Activated naive CD8-positive, alpha-beta T cell treated with anti-CD3 and anti-CD28 coated beads, Interleukin-2, amount 50 U/mL, for 24 hours (primary cell): ENCODE data around the gene GMPR2.
A peak's percentile ranks its signal among the peaks of the same experiment; 100 is the strongest.

Source experiments
- ATAC-seq: fragments of 150-1000 bp; cut with Tn5 transposase; one replicate; pipeline ENCODE4 v1.10.0; 2021
- DNase-seq: peaks from one replicate; pipeline ENCODE4 v3.0.0; 2021
- H3K27ac Mint-ChIP-seq: one replicate; pipeline ENCODE4 v1.8.0; 2021; ENCODE audit warnings: mild to moderate bottlenecking, mixed read lengths
- H3K27me3 Mint-ChIP-seq: one replicate; pipeline ENCODE4 v1.8.0; 2021; ENCODE audit warnings: mixed read lengths
- H3K36me3 Mint-ChIP-seq: one replicate; pipeline ENCODE4 v1.8.0; 2021; ENCODE audit warnings: low read depth, mixed read lengths
- H3K4me1 Mint-ChIP-seq: one replicate; pipeline ENCODE4 v1.8.0; 2021; ENCODE audit warnings: mixed read lengths
- H3K4me3 Mint-ChIP-seq: one replicate; pipeline ENCODE4 v1.8.0; 2021; ENCODE audit warnings: mild to moderate bottlenecking, moderate library complexity, mixed read lengths
- H3K9me3 Mint-ChIP-seq: one replicate; pipeline ENCODE4 v1.8.0; 2021; ENCODE audit warnings: mixed read lengths

Gene GMPR2

DNA sequence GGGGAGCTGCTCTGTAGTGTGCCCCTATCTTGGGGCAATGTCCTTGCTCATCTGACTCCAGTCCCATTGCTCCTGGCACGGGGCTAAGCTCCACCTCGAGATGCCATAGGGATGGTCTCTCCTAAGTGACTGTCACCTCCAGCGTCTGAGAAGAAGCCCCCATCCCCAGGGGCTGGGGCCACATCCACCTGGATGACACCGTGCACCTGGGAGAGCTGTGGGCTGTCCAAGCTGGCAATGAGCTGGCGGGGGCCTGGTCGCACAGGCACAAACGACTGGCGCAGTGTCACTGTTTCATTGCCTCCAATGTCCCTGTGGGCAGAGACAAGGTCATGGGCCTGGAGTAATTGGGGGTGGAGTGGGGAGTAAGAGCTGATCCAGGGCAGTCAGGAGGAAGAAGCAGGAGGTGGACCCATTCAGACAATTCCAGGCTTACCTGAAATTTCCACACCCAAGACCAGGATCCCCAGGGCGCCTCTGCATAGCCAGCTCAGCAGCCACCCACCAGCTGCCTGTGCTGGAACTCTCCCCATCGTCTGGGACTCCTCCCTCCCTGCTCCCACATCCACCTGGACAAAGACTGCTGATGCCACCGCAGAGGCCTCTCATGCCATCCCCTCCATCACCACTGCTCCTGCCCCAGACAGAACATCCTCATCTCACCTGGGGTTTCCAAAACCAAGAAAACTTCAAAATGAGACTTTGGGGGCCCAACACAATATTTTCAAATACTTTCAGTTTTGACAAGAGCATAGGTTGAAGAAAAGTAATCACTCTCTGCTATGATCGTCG, 16.7 kb downstream of the GMPR2 start:
- Mint-ChIP-seq H3K27me3 (no peaks in the 10 kb centered on the region), H3K4me3 (no peak overlapping the region), H3K27ac (no peak overlapping the region), H3K4me1 (peaks cover 40% of the 10 kb centered on the region), H3K9me3 (no peaks in the 10 kb centered on the region), H3K36me3 (no peaks in the 10 kb centered on the region)
- DNase-seq (no peak), ATAC-seq (no peak)

- H3K27me3 Mint-ChIP-seq = no peaks in the 10 kb centered on the region
- H3K9me3 Mint-ChIP-seq = no peaks in the 10 kb centered on the region
- DNase-seq = no peak
- peak overlapping the region; percentile 9 for H3K27ac Mint-ChIP-seq
- no peak for ATAC-seq
- H3K36me3 Mint-ChIP-seq = no peaks in the 10 kb centered on the region
- peaks cover 37% of the 10 kb centered on the region for H3K4me1 Mint-ChIP-seq
- H3K4me3 Mint-ChIP-seq = no peak overlapping the region
Measured at GRCh38 chr14:24250354-24250753, 17.6 kb downstream of the GMPR2 start.

DNA sequence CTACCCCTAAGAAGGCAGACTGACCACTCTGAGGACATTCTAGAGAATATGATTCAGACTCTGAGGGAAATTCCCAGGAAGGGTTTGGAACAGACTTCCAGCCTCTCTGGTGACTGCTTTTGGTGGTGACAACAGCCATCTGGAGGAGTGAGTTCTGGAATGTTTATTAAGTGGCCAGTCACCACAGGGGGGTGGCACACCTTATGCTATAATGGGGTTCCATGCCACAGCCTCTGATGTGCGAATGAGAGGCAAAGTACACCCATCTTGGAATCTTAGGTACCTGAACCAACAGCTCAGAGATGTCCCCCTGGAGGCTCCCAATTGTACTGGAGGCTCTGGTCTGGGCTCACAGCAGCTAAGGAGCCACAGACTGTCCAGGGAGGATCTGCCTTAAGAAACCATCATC, 19.2 kb downstream of the GMPR2 start:
- no peaks in the 10 kb centered on the region for H3K9me3 Mint-ChIP-seq
- peaks cover 30% of the 10 kb centered on the region for H3K4me1 Mint-ChIP-seq
- DNase-seq = no peak

GRCh38 chr14:24252289-24253124, 19.8 kb downstream of the GMPR2 start:
- Mint-ChIP-seq H3K27me3 (no peaks in the 10 kb centered on the region), H3K9me3 (no peaks in the 10 kb centered on the region), H3K4me1 (peaks cover 24% of the 10 kb centered on the region), H3K27ac (no peak overlapping the region), H3K36me3 (no peaks in the 10 kb centered on the region), H3K4me3 (no peak overlapping the region)
- no peak for DNase-seq
- no peak for ATAC-seq

More for the DNA sequence above, 19.2 kb downstream of the GMPR2 start:
- Mint-ChIP-seq H3K4me3 (no peak overlapping the region), H3K27me3 (no peaks in the 10 kb centered on the region), H3K36me3 (no peaks in the 10 kb centered on the region), H3K27ac (no peak overlapping the region)
- ATAC-seq = no peak

- Mint-ChIP-seq H3K4me1 (peaks cover 13% of the 10 kb centered on the region), H3K27ac (no peak overlapping the region), H3K36me3 (no peaks in the 10 kb centered on the region), H3K27me3 (no peaks in the 10 kb centered on the region), H3K4me3 (no peak overlapping the region), H3K9me3 (no peaks in the 10 kb centered on the region)
- no peak for DNase-seq
- no peak for ATAC-seq
Measured at GRCh38 chr14:24253936-24254335, 21.2 kb downstream of the GMPR2 start.

- ATAC-seq (no peak), DNase-seq (no peak)
- Mint-ChIP-seq H3K9me3 (no peaks in the 10 kb centered on the region), H3K27me3 (no peaks in the 10 kb centered on the region), H3K4me3 (no peak overlapping the region), H3K4me1 (peaks cover 10% of the 10 kb centered on the region), H3K36me3 (no peaks in the 10 kb centered on the region), H3K27ac (no peak overlapping the region)
Measured at GRCh38 chr14:24254630-24255392, 22.1 kb downstream of the GMPR2 start.

DNA sequence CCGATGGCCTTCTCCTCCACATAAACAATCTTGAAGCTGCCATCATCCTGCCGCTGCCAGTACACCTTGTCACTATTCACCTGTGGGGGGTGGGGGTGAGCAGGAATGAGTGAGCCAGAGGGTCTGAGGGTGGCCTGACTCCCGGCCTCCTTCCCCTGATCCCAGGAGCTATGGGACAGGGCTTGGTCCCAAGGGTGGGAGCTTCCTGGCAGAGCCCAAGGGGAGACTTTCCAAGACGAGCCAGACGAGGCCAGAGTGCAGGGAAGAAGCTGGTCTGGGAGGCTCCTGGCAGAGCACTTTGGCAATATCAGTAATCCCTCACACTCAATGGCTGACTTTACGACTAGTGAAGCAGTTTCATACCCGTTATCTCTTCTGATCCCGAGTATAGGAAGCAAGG, 22.7 kb downstream of the GMPR2 start:
- DNase-seq (no peak), ATAC-seq (no peak)
- no peaks in the 10 kb centered on the region for H3K36me3 Mint-ChIP-seq
- no peaks in the 10 kb centered on the region for H3K9me3 Mint-ChIP-seq
- H3K27ac Mint-ChIP-seq = no peak overlapping the region
- H3K4me1 Mint-ChIP-seq = peaks cover 6% of the 10 kb centered on the region
- H3K4me3 Mint-ChIP-seq = no peak overlapping the region
- no peaks in the 10 kb centered on the region for H3K27me3 Mint-ChIP-seq

- Mint-ChIP-seq H3K9me3 (no peaks in the 10 kb centered on the region), H3K4me1 (peaks cover 5% of the 10 kb centered on the region), H3K27me3 (no peaks in the 10 kb centered on the region), H3K36me3 (peaks cover 1% of the 10 kb centered on the region), H3K27ac (no peak overlapping the region), H3K4me3 (no peak overlapping the region)
- ATAC-seq (no peak), DNase-seq (no peak)
Measured at GRCh38 chr14:24255931-24256711, 23.4 kb downstream of the GMPR2 start.

- no peak overlapping the region for H3K27ac Mint-ChIP-seq
Measured at GRCh38 chr14:24256960-24257359, 24.2 kb downstream of the GMPR2 start.

GRCh38 chr14:24258119-24258518, 25.4 kb downstream of the GMPR2 start:
- Mint-ChIP-seq H3K9me3 (no peaks in the 10 kb centered on the region), H3K36me3 (peaks cover 3% of the 10 kb centered on the region), H3K27me3 (no peaks in the 10 kb centered on the region), H3K27ac (no peak overlapping the region), H3K4me1 (no peaks in the 10 kb centered on the region), H3K4me3 (no peak overlapping the region)
- no peak for DNase-seq
- ATAC-seq = no peak

More at GRCh38 chr14:24256960-24257359, 24.2 kb downstream of the GMPR2 start:
- H3K4me1 Mint-ChIP-seq = no peaks in the 10 kb centered on the region
- H3K9me3 Mint-ChIP-seq = no peaks in the 10 kb centered on the region
- no peak for DNase-seq
- no peak for ATAC-seq
- peaks cover 1% of the 10 kb centered on the region for H3K36me3 Mint-ChIP-seq
- no peak overlapping the region for H3K4me3 Mint-ChIP-seq
- no peaks in the 10 kb centered on the region for H3K27me3 Mint-ChIP-seq

DNA sequence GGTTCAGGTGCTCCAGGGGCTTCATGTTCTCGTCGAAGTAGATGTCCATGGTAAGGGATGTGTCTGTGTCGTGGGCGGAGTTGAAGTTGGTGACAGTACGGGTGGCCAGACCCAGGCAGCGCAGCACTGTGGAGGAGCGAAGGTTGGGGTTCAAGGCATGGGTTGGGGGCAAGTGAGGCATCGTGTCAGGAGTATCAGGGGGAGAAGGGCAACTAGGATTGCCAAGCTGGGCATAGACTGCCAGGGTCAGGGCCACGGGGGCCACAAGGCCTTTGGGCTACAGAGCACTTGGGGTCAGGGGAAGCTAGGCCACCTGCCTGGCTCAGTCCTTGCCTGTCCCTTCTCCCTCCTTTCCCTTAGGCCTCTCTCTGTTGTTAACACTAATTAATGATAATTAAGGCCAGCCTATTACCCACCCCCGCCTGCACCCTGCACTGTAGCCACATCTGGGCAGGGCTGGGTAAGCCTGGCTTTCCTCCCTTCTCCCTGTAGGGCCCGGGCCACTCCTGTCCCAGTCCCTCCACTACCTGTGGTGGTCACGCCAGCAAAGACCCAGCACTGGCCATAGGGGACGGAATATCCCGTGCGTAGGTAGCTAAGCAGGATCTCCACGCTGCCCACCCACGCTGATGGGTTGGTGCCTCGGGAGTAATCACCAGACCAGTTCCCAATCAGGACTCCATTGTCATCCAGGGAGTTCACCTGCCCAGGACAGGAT, 26.0 kb downstream of the GMPR2 start:
- no peaks in the 10 kb centered on the region for H3K4me1 Mint-ChIP-seq
- ATAC-seq = no peak
- H3K4me3 Mint-ChIP-seq = no peak overlapping the region
- H3K27me3 Mint-ChIP-seq = no peaks in the 10 kb centered on the region
- H3K27ac Mint-ChIP-seq = no peak overlapping the region
- DNase-seq = no peak
- no peaks in the 10 kb centered on the region for H3K9me3 Mint-ChIP-seq
- peaks cover 3% of the 10 kb centered on the region for H3K36me3 Mint-ChIP-seq

- ATAC-seq (no peak), DNase-seq (no peak)
- no peak overlapping the region for H3K4me3 Mint-ChIP-seq
- no peak overlapping the region for H3K27ac Mint-ChIP-seq
- peaks cover 3% of the 10 kb centered on the region for H3K36me3 Mint-ChIP-seq
- H3K9me3 Mint-ChIP-seq = no peaks in the 10 kb centered on the region
- H3K27me3 Mint-ChIP-seq = no peaks in the 10 kb centered on the region
- H3K4me1 Mint-ChIP-seq = no peaks in the 10 kb centered on the region
Measured at GRCh38 chr14:24259282-24260025, 26.7 kb downstream of the GMPR2 start.
